ENCODE data around the gene STARD5. TPM values are rescaled to one million over a fixed set of nuclear protein-coding genes. Genes with fewer than 3 reads are reported as not detected.

The STARD5 gene
- total and polyA plus RNA-seq, 8 donors: 1.1 to 4.0 (median 2.1) TPM

- no peaks in the 10 kb centered on the region for H3K36me3 ChIP-seq
- FAIRE-seq (no peak), DNase-seq (no peak), ATAC-seq (peak in 1 of 4 donors; percentile 8)
- peak overlapping the region in 2 of 4 donors; percentile 2 to 47 for H3K27ac ChIP-seq
- TF ChIP-seq, protein P1, sequence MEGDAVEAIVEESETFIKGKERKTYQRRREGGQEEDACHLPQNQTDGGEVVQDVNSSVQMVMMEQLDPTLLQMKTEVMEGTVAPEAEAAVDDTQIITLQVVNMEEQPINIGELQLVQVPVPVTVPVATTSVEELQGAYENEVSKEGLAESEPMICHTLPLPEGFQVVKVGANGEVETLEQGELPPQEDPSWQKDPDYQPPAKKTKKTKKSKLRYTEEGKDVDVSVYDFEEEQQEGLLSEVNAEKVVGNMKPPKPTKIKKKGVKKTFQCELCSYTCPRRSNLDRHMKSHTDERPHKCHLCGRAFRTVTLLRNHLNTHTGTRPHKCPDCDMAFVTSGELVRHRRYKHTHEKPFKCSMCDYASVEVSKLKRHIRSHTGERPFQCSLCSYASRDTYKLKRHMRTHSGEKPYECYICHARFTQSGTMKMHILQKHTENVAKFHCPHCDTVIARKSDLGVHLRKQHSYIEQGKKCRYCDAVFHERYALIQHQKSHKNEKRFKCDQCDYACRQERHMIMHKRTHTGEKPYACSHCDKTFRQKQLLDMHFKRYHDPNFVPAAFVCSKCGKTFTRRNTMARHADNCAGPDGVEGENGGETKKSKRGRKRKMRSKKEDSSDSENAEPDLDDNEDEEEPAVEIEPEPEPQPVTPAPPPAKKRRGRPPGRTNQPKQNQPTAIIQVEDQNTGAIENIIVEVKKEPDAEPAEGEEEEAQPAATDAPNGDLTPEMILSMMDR (IDR thresholded peaks at IDR 0.05): no peak
- no peaks in the 10 kb centered on the region for H3K9me3 ChIP-seq
- intact Hi-C loops (cut with DNase I): no loop called here
- no peak overlapping the region for H3K4me3 ChIP-seq
- no peaks in the 10 kb centered on the region for H3K27me3 ChIP-seq
- 81 to 82% methylated on average over 9 of the region's 9 CpGs for WGBS, 2 donors
- H3K4me1 ChIP-seq: no peaks in the 10 kb centered on the region
These were observed 20.4 kb downstream of the STARD5 start for GRCh38 chr15:81303244-81304225.

DNA sequence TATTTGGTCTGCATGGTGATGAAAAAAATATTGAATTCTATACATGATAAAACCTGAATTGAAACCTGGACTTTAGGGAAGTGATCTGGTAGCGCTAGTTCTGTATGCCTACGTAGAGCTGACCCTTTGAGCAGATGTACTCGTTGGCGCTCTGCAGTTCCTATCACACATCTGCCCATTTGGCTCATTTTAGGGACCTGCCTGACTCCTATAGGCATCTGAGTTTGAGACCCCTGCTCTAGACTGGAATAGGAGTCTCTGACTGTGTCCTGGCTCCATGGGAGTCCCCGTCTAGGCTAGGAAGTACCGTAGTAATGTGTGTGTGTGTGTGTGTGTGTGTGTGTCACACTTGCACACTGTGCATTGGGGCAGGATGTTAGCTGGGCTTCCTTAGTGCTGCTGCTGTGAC is 21.2 kb downstream of the STARD5 start:
- DNase-seq (no peak), ATAC-seq (peak in 2 of 4 donors; percentile 31 to 50), FAIRE-seq (no peak)
- Histone ChIP-seq H3K36me3 (no peaks in the 10 kb centered on the region), H3K4me3 (no peak overlapping the region), H3K9me3 (no peaks in the 10 kb centered on the region), H3K27me3 (no peaks in the 10 kb centered on the region), H3K4me1 (no peaks in the 10 kb centered on the region), H3K27ac (peak overlapping the region in 2 of 4 donors; percentile 3 to 47)
- intact Hi-C loops (cut with DNase I): no loop called here
- TF ChIP-seq, protein P1 (IDR thresholded peaks at IDR 0.05): no peak
- 78 to 87% methylated on average over 6 of the region's 6 CpGs for WGBS, 2 donors

DNA sequence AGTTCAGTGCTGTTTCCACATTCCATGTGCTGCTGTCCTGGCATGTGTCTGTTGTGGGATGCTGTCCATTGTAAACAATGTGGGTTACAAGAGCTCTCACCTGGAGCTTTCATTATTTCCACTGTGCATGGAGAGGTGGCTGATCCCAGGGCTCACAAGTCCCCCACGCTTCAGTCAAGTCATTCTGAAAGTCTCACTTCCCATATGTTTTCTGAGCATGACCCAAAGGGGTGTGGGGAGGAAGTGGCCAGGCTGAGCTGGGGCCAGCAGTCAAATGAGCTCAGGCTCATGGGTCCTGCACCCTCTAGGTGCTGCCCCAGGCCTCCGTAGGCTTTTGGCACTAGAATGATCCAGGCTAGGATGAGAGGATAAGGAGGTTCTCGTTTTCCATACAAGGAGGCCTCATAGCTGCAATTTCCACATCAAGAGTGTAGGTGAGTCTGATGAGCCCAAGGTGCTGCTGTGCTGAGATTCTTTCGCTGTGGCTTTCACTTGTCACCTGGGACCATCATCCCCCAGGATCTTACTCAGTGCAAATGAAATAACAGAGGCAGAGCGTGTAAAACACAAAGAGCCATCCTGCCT is 22.0 kb downstream of the STARD5 start:
- no peak overlapping the region for H3K4me3 ChIP-seq
- no peaks in the 10 kb centered on the region for H3K27me3 ChIP-seq
- H3K9me3 ChIP-seq: no peaks in the 10 kb centered on the region
- WGBS, 2 donors: 77 to 86% methylated on average over 5 of the region's 5 CpGs
- ATAC-seq (peak in 3 of 4 donors; percentile 34 to 70 (median 65)), FAIRE-seq (no peak), DNase-seq (no peak)
- H3K4me1 ChIP-seq: no peaks in the 10 kb centered on the region
- TF ChIP-seq, protein P1 (IDR thresholded peaks at IDR 0.05): no peak
- intact Hi-C loops (cut with DNase I): no loop called here
- peak overlapping the region in 2 of 4 donors; percentile 3 to 13 for H3K27ac ChIP-seq
- H3K36me3 ChIP-seq: no peaks in the 10 kb centered on the region

DNA sequence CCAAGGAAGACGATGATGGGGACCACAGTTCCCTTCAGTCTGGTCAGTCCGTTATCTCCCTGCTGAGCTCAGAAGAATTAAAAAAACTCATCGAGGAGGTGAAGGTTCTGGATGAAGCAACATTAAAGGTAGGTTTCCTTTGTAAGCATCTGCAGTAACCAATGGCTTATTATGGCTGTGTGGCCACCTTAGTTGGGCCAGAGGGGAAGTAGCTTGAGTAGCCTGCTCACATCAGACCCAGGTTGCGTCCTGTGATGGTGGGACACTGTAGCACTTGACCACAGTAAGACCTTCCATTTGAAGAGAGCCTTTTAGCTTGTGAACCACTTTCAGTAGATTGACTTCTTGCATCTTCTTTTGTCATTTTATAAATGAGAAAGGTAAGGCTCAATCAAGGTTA is 22.6 kb downstream of the STARD5 start:
- DNase-seq (no peak), FAIRE-seq (no peak), ATAC-seq (no peak)
- intact Hi-C loops (cut with DNase I): no loop called here
- TF ChIP-seq, protein P1 (IDR thresholded peaks at IDR 0.05): no peak
- Histone ChIP-seq H3K4me3 (no peak overlapping the region), H3K36me3 (no peaks in the 10 kb centered on the region), H3K27ac (peak overlapping the region in 1 of 4 donors; percentile 13), H3K4me1 (no peaks in the 10 kb centered on the region), H3K27me3 (no peaks in the 10 kb centered on the region), H3K9me3 (no peaks in the 10 kb centered on the region)
- 81 to 88% methylated on average over 4 of the region's 4 CpGs for WGBS, 2 donors
